Measurements from ENCODE around the gene MCAM. TPM values are rescaled to one million over a fixed set of nuclear protein-coding genes. Genes with fewer than 3 reads are reported as not detected.
A peak's percentile ranks its signal among the peaks of the same experiment; 100 is the strongest.

MCAM gene
- total RNA-seq, 2 experiments from 2014 or later = 0.69 to 1.3 TPM

DNA sequence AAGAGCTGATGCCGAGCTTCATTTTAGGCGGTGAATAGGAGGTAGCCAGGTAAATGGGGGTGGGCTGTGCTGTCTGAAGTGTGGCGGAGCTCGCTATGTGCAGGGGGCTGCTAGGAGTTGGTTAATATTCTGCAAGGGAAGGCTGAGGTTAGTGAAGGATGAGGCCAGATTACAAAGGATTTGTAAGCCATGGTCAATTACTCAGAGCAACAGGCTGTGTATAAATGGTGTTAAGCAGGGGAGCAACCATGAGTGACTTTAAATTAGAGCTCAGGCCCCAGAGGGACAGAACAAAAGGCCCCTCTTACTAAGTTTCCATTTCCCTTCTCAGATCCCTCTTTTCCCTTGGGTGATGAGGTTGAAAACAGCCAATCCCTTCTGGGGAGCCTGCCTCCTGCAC, 7.3 kb upstream of the MCAM start:
- POLR2A ChIA-PET = interaction anchor here (0.7 to 1.0 kb wide), 4 partner anchors 10 to 49 kb away, joined by 3 read pairs; partner anchors contain the start of gene RNF26
- TF ChIP-seq CTCF (conservative IDR thresholded peaks at IDR 0.05; ENCODE audit: low read length) (no peak), EZH2phosphoT487 (IDR thresholded peaks at IDR 0.05; ENCODE audit: borderline replicate concordance, low read depth, low read length) (no peak)
- no peak overlapping the region for H3K27ac ChIP-seq (ENCODE audit: low read depth, low read length, poor library complexity, severe bottlenecking)
- H3K9me3 ChIP-seq (ENCODE audit: low read length) = no peaks in the 10 kb centered on the region
- H3K79me2 ChIP-seq (ENCODE audit: insufficient read depth, low read depth, low read length) = no peaks in the 10 kb centered on the region
- CTCF ChIA-PET (ENCODE audit: unreplicated experiment) = interaction anchor here (0.6 to 1.8 kb wide), 4 partner anchors 10 to 222 kb away, joined by 3 to 7 read pairs (median 4); partner anchors contain the start of genes DPAGT1 and RNF26
- BruUV-seq (replicated peaks) = no TSS peak
- H3K4me3 ChIP-seq (ENCODE audit: low read depth, low read length, poor library complexity, severe bottlenecking) = no peak overlapping the region
- H3K4me1 ChIP-seq (ENCODE audit: insufficient read depth, low read length, poor library complexity, severe bottlenecking) = peaks cover 34% of the 10 kb centered on the region
- H4K20me1 ChIP-seq (ENCODE audit: insufficient read depth, low read length) = no peaks in the 10 kb centered on the region
- H3K4me2 ChIP-seq (ENCODE audit: low read length) = no peak overlapping the region
- intact Hi-C loops (cut with micrococcal nuclease; ENCODE audit: unreplicated experiment) = loop anchor here (5.0 kb wide), 3 partner anchors 48 to 257 kb away; partner anchors contain the start of genes DPAGT1 and VPS11
- H3K9me2 ChIP-seq (ENCODE audit: insufficient read depth, low read length) = no peaks in the 10 kb centered on the region
- H2AFZ ChIP-seq (ENCODE audit: low read length) = no peak overlapping the region
- H3K36me3 ChIP-seq (ENCODE audit: insufficient read depth, low read length) = no peaks in the 10 kb centered on the region
- no peak for DNase-seq (ENCODE audit: low spot score)

GRCh38 chr11:119323532-119324033, 6.7 kb upstream of the MCAM start:
- POLR2A ChIA-PET = interaction anchor here (0.7 to 1.0 kb wide), 5 partner anchors 10 to 127 kb away, joined by 3 read pairs; partner anchors contain the start of gene RNF26

More at GRCh38 chr11:119323532-119324033, 6.7 kb upstream of the MCAM start:
- TF ChIP-seq EZH2phosphoT487 (IDR thresholded peaks at IDR 0.05; ENCODE audit: borderline replicate concordance, low read depth, low read length) (no peak), CTCF (conservative IDR thresholded peaks at IDR 0.05; ENCODE audit: low read length) (peak; percentile 94)
- H3K79me2 ChIP-seq (ENCODE audit: insufficient read depth, low read depth, low read length) = no peaks in the 10 kb centered on the region
- H2AFZ ChIP-seq (ENCODE audit: low read length) = no peak overlapping the region
- H4K20me1 ChIP-seq (ENCODE audit: insufficient read depth, low read length) = no peaks in the 10 kb centered on the region
- intact Hi-C loops (cut with micrococcal nuclease; ENCODE audit: unreplicated experiment) = loop anchor here (1.0 to 5.0 kb wide), 4 partner anchors 49 to 256 kb away; partner anchors contain the start of genes DPAGT1 and VPS11
- no peak overlapping the region for H3K4me3 ChIP-seq (ENCODE audit: low read depth, low read length, poor library complexity, severe bottlenecking)
- peak; percentile 70 for DNase-seq (ENCODE audit: low spot score)
- H3K27ac ChIP-seq (ENCODE audit: low read depth, low read length, poor library complexity, severe bottlenecking) = no peak overlapping the region
- BruUV-seq (replicated peaks) = no TSS peak
- no peaks in the 10 kb centered on the region for H3K36me3 ChIP-seq (ENCODE audit: insufficient read depth, low read length)
- no peaks in the 10 kb centered on the region for H3K9me3 ChIP-seq (ENCODE audit: low read length)
- no peak overlapping the region for H3K4me2 ChIP-seq (ENCODE audit: low read length)
- peaks cover 40% of the 10 kb centered on the region for H3K4me1 ChIP-seq (ENCODE audit: insufficient read depth, low read length, poor library complexity, severe bottlenecking)
- no peaks in the 10 kb centered on the region for H3K9me2 ChIP-seq (ENCODE audit: insufficient read depth, low read length)
- CTCF ChIA-PET (ENCODE audit: unreplicated experiment) = interaction anchor here (0.6 to 2.5 kb wide), 6 partner anchors 11 to 222 kb away, joined by 3 to 16 read pairs (median 4); partner anchors contain the start of genes DPAGT1 and RNF26

All from OCI-LY7 (cell line).